C4-2B (cell line): ENCODE data around the gene URI1.

Source experiments
- CTCF ChIP-seq: fragments of 450-650 bp; conservative IDR thresholded peaks from 2 replicates; pipeline ENCODE4 v1.5.1; 2017; ENCODE audit warnings: mild to moderate bottlenecking
- ZFX ChIP-seq: fragments of 450-650 bp; IDR thresholded peaks from 2 replicates; pipeline ENCODE4 v1.6.1; 2017

- TF ChIP-seq CTCF (no peak), ZFX (no peak)
Observed at GRCh38 chr19:29953352-29954247, 11.6 kb downstream of the URI1 start.
